Right lobe of liver (tissue), 6 donors: ENCODE measurements around the gene TMEM236. TPM values are rescaled to one million over a fixed set of nuclear protein-coding genes. Genes with fewer than 3 reads are reported as not detected.
"Not testable (repeated sequence)": the region's sequence is repeated elsewhere in the genome, so short reads cannot be mapped to it uniquely, and the experiment has no call there.

Experiments used
- ATAC-seq, 4 donors: fragments of 200-7000 bp; cut with Tn5 transposase; one replicate each; pipeline ENCODE4 v1.9.1; 2020; ENCODE audit warnings: mild to moderate bottlenecking in 4 of 4, moderate library complexity in 4 of 4
- DNase-seq, 3 donors: peaks; one replicate each; pipeline ENCODE4 v3.0.0-alpha.2; 2020
- H3K27ac ChIP-seq, 3 donors: fragments of 200-600 bp; one replicate each; pipeline ENCODE4 v1.8.0; 2022
- H3K27me3 ChIP-seq, 2 donors: fragments of 200-600 bp; one replicate each; pipeline ENCODE4 v1.8.0; 2022
- H3K36me3 ChIP-seq, 4 donors: fragments of 200-600 bp; sonication (generic) in 1 of 4; one replicate each; pipeline versions ENCODE4 v1.5.1 to v1.8.0; 2017 to 2022; ENCODE audit warnings: control low read depth in 1 of 4
- H3K4me1 ChIP-seq, 4 donors: fragments of 200-600 bp; sonication (generic) in 1 of 4; one replicate each; pipeline versions ENCODE4 v1.5.1 to v1.8.0; 2017 to 2022; ENCODE audit warnings: control low read depth in 1 of 4
- H3K4me3 ChIP-seq, 3 donors: fragments of 200-600 bp; one replicate each; pipeline ENCODE4 v1.8.0; 2022
- H3K9me3 ChIP-seq, 4 donors: fragments of 200-600 bp; sonication (generic) in 1 of 4; one replicate each; pipeline versions ENCODE4 v1.5.1 to v1.8.0; 2017 to 2022; ENCODE audit warnings: control low read depth in 1 of 4
- CTCF ChIP-seq, 4 donors: fragments of 200-600 bp in 3 of 4; fragments of 450-650 bp in 1 of 4; IDR thresholded peaks; one replicate each; pipeline versions ENCODE4 v1.5.1 to v1.8.0; 2016 to 2022; ENCODE audit warnings: antibody characterized with exemption in 4 of 4, mild to moderate bottlenecking in 2 of 4
- POLR2A ChIP-seq: fragments of 450-650 bp; IDR thresholded peaks from one replicate; pipeline ENCODE4 v1.6.1; 2017; ENCODE audit warnings: antibody characterized with exemption, mild to moderate bottlenecking
- WGBS: methylation state at CpG from one replicate; pipeline ENCODE4 v1.1.6; 2018; ENCODE audit warnings: low coverage, low lambda C conversion rate; ENCODE audit not compliant: insufficient coverage; ENCODE audit errors: missing lambda C conversion rate; 5-methylcytosine and 5-hydroxymethylcytosine counted together
- intact Hi-C, 2 donors: fragments of 100-400 bp; cut with DNase I; formaldehyde crosslinking; loops; one replicate each; pipeline versions ENCODE4 v1.11.2 to v1.14.1; 2022
- total RNA-seq, 6 experiments: library from RNA; depleted of rRNA in 2 of 6; stranded (reverse); fragments of >200 nt in 2 of 6; fragmentation: NEBNext Ultra II Directional in 3 of 6; extraction: Animal tissue kit (Norgen Biotek cat#: 25700) in 3 of 6; gene quantifications; one replicate each; pipeline versions ENCODE4 v1.1.0 to v1.2.4, GENCODE V29; 2016 to 2023
- donor health status: DM: no; HTN: yes; CAD: no.
- donor health status: DM: no; HTN: no; CAD: no.
- donor health status: DM: no; HTN: no; CAD: no.
- donor health status: DM: no; HTN: yes; CAD: no.
- donor health status: DM: no; HTN: yes; CAD: no.

The TMEM236 gene
- total RNA-seq, 6 experiments from 2014 or later = 0.06 to 0.20 (median 0.13) TPM

- H3K4me1 ChIP-seq = no peaks in the 10 kb centered on the region
- DNase-seq = no peak
- intact Hi-C loops = no loop called here
- no peak overlapping the region for H3K4me3 ChIP-seq
- H3K27me3 ChIP-seq = no peaks in the 10 kb centered on the region
- H3K27ac ChIP-seq = no peak overlapping the region
- no peak for TF ChIP-seq CTCF (IDR thresholded peaks at IDR 0.05)
- TF ChIP-seq POLR2A = no peak
- 71% methylated on average over 3 of the region's 4 CpGs for WGBS
- H3K9me3 ChIP-seq = no peaks in the 10 kb centered on the region
- peaks cover 0 to 14% (median 6%) of the 10 kb centered on the region in 4 donors for H3K36me3 ChIP-seq
- no peak for ATAC-seq
Observed at GRCh38 chr10:17710181-17710580, 41.8 kb upstream of the TMEM236 start.

- ATAC-seq = no peak
- no peak overlapping the region for H3K4me3 ChIP-seq
- 94% methylated on average over 5 of the region's 5 CpGs for WGBS
Observed at GRCh38 chr10:17712053-17712452, 39.9 kb upstream of the TMEM236 start.

GRCh38 chr10:17712717-17713471 lies 39.1 kb upstream of the TMEM236 start:
- Histone ChIP-seq H3K36me3 (peaks cover 0 to 15% (median 6%) of the 10 kb centered on the region in 4 donors), H3K27ac (no peak overlapping the region), H3K9me3 (no peaks in the 10 kb centered on the region), H3K27me3 (no peaks in the 10 kb centered on the region), H3K4me1 (no peaks in the 10 kb centered on the region), H3K4me3 (no peak overlapping the region)
- no peak for DNase-seq
- intact Hi-C loops = no loop called here
- no peak for ATAC-seq
- TF ChIP-seq POLR2A = no peak
- WGBS = 93% methylated on average over 17 of the region's 18 CpGs

More at GRCh38 chr10:17712053-17712452, 39.9 kb upstream of the TMEM236 start:
- no peak overlapping the region for H3K27ac ChIP-seq
- H3K9me3 ChIP-seq = no peaks in the 10 kb centered on the region
- H3K36me3 ChIP-seq = peaks cover 0 to 15% (median 6%) of the 10 kb centered on the region in 4 donors
- H3K4me1 ChIP-seq = no peaks in the 10 kb centered on the region
- no peak for TF ChIP-seq POLR2A
- intact Hi-C loops = no loop called here
- no peaks in the 10 kb centered on the region for H3K27me3 ChIP-seq
- DNase-seq = no peak

- no peak for TF ChIP-seq POLR2A
- no peak for TF ChIP-seq CTCF (IDR thresholded peaks at IDR 0.05)
- H3K4me3 ChIP-seq = no peak overlapping the region
- ATAC-seq (no peak), DNase-seq (no peak)
- 100% methylated on average over 5 of the region's 10 CpGs for WGBS
- H3K27me3 ChIP-seq = no peaks in the 10 kb centered on the region
- no peak overlapping the region for H3K27ac ChIP-seq
- intact Hi-C loops = no loop called here
- no peaks in the 10 kb centered on the region for H3K9me3 ChIP-seq
- peaks cover 0 to 15% (median 5%) of the 10 kb centered on the region in 4 donors for H3K36me3 ChIP-seq
- no peaks in the 10 kb centered on the region for H3K4me1 ChIP-seq
Observed at GRCh38 chr10:17713758-17714157, 38.2 kb upstream of the TMEM236 start.

- peaks cover 0 to 9% (median 2%) of the 10 kb centered on the region in 4 donors for H3K36me3 ChIP-seq
- no peaks in the 10 kb centered on the region for H3K9me3 ChIP-seq
- H3K4me3 ChIP-seq = no peak overlapping the region
- TF ChIP-seq CTCF (IDR thresholded peaks at IDR 0.05) (no peak), POLR2A (no peak)
- no peak for ATAC-seq
- H3K27ac ChIP-seq = no peak overlapping the region
- H3K27me3 ChIP-seq = no peaks in the 10 kb centered on the region
- H3K4me1 ChIP-seq = no peaks in the 10 kb centered on the region
- 95% methylated on average over 4 of the region's 4 CpGs for WGBS
- intact Hi-C loops = no loop called here
- DNase-seq = no peak
Observed at GRCh38 chr10:17716161-17716560, 35.8 kb upstream of the TMEM236 start.

GRCh38 chr10:17722317-17723014 lies 29.5 kb upstream of the TMEM236 start:
- intact Hi-C loops, DNase-seq, ATAC-seq, H3K4me1 ChIP-seq, H3K27me3 ChIP-seq, H3K36me3 ChIP-seq, H3K4me3 ChIP-seq, H3K9me3 ChIP-seq, H3K27ac ChIP-seq: not testable (repeated sequence)
- 95% methylated on average over 10 of the region's 25 CpGs for WGBS
